ENCODE data around the gene CAMKMT. TPM values are rescaled to one million over a fixed set of nuclear protein-coding genes. Genes with fewer than 3 reads are reported as not detected.

Gene CAMKMT
- total RNA-seq, 1 experiment from 2014 or later: 17.4 TPM

DNA sequence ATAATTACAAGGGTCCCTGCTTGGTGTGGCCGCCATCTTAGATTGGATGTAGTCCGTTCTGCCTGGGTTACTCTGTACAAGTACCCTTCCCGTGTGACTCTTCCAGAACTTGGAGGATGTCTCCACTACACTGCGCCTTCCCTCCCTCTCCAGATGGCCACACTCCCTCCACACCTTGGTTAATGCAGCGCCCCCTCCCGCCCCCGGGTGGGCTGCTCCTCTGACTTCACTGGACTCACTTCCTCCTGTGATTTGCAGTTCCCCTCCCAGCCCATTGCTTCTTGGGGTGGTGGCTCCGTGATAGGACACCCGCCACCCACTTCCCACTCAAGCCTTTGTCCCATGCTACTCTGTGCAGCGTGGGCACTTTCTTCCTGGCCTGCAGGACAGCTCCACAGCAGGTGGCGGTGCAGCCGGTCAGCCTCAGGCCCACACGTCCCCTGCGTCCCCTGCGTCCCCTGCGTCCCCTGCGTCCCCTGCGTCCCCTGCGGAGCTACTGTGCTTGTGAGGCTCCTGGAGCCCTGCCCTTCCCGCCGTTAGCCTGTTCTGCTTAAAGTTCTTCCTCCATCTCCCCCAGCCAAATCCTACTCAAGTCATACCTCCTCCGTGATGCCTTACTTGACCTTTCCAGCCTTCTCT, 449.3 kb downstream of the CAMKMT start:
- H4K20me1 ChIP-seq (ENCODE audit: control insufficient read depth, insufficient read depth, insufficient read length): no peaks in the 10 kb centered on the region
- H4K5ac ChIP-seq (ENCODE audit: insufficient read length, low read depth, low read length): no peak overlapping the region
- H2BK5ac ChIP-seq (ENCODE audit: insufficient read length, low read length): no peak overlapping the region
- H3T11ph ChIP-seq (ENCODE audit: low read length): no peak overlapping the region
- H2AFZ ChIP-seq (ENCODE audit: low read length): no peak overlapping the region
- no peak overlapping the region for H2AK5ac ChIP-seq (ENCODE audit: insufficient read length, low read length)
- H3K56ac ChIP-seq (ENCODE audit: insufficient read length, low read depth, low read length): no peak overlapping the region
- Mint-ChIP-seq H3K4me1 (peaks cover 32 to 44% of the 10 kb centered on the region in 2 experiments), H3K27me3 (ENCODE audit: low read depth) (peaks cover 42% of the 10 kb centered on the region), H3K4me3 (no peak overlapping the region), H3K36me3 (ENCODE audit: insufficient read depth in 1 of 3, low read depth in 3 of 3) (peaks cover 0 to 2% (median 0%) of the 10 kb centered on the region in 3 experiments; a peak in 1 of 7 replicates), H3K27ac (peak overlapping the region in 1 of 3 experiments; percentile 32; a peak in 1 of 7 replicates), H3K9me3 (no peaks in the 10 kb centered on the region)
- H2BK20ac ChIP-seq (ENCODE audit: low read depth, low read length, poor library complexity, severe bottlenecking): no peak overlapping the region
- no peaks in the 10 kb centered on the region; the same call in 1 of the 2 replicates for H3K27me3 ChIP-seq (ENCODE audit: insufficient read depth, low read length)
- 0 out of 2 replicates have a peak, but pooled peaks cover under 1% of the 10 kb centered on the region for H3K4me1 ChIP-seq (ENCODE audit: insufficient read depth, low read length)
- no peak overlapping the region for H4K91ac ChIP-seq (ENCODE audit: insufficient read length, low read depth, low read length)
- no peak overlapping the region for H3K4me2 ChIP-seq (ENCODE audit: insufficient read depth, insufficient read length, low read length)
- no peak overlapping the region for H2BK12ac ChIP-seq (ENCODE audit: insufficient read length, low read depth, low read length)
- no peaks in the 10 kb centered on the region for H3K79me2 ChIP-seq (ENCODE audit: insufficient read depth, low read length)
- H3K23me2 ChIP-seq (ENCODE audit: insufficient read length, low read depth, low read length, poor library complexity, severe bottlenecking): no peaks in the 10 kb centered on the region
- no peak overlapping the region for H2BK120ac ChIP-seq (ENCODE audit: low read depth, low read length, poor library complexity, severe bottlenecking)
- no peak for DNase-seq
- TF ChIP-seq, protein P1, sequence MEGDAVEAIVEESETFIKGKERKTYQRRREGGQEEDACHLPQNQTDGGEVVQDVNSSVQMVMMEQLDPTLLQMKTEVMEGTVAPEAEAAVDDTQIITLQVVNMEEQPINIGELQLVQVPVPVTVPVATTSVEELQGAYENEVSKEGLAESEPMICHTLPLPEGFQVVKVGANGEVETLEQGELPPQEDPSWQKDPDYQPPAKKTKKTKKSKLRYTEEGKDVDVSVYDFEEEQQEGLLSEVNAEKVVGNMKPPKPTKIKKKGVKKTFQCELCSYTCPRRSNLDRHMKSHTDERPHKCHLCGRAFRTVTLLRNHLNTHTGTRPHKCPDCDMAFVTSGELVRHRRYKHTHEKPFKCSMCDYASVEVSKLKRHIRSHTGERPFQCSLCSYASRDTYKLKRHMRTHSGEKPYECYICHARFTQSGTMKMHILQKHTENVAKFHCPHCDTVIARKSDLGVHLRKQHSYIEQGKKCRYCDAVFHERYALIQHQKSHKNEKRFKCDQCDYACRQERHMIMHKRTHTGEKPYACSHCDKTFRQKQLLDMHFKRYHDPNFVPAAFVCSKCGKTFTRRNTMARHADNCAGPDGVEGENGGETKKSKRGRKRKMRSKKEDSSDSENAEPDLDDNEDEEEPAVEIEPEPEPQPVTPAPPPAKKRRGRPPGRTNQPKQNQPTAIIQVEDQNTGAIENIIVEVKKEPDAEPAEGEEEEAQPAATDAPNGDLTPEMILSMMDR (conservative IDR thresholded peaks at IDR 0.05): no peak
- no peak overlapping the region for H4K8ac ChIP-seq (replicated peaks; ENCODE audit: insufficient read length, low read depth, low read length)
- H3K14ac ChIP-seq (ENCODE audit: insufficient read depth, low read length): no peak overlapping the region; the same call in 1 of the 2 replicates
- no peak overlapping the region for H3K4ac ChIP-seq (ENCODE audit: low read depth, low read length)
- no peak overlapping the region for H3K27ac ChIP-seq (ENCODE audit: insufficient read length, low read depth, low read length)
- WGBS (ENCODE audit: extremely low coverage, insufficient read length, low lambda C conversion rate): no CpG with 5 or more reads among the region's 22 CpGs
- H3K23ac ChIP-seq (ENCODE audit: insufficient read length, low read depth, low read length): no peak overlapping the region
- no peaks in the 10 kb centered on the region for H3K9me3 ChIP-seq (ENCODE audit: control insufficient read depth, low read depth, low read length)
- no peak overlapping the region for H2BK15ac ChIP-seq (ENCODE audit: low read depth, low read length)
- H3K79me1 ChIP-seq (ENCODE audit: insufficient read depth, low read depth, low read length, poor library complexity, severe bottlenecking): no peaks in the 10 kb centered on the region
- H3K9ac ChIP-seq (ENCODE audit: extremely low read depth, insufficient read length, low read length): no peak overlapping the region
- no peak overlapping the region for H3K18ac ChIP-seq (ENCODE audit: insufficient read length, low read depth, low read length)

All from H9 (cell line).